ENCODE data around the gene ERC2. TPM values are rescaled to one million over a fixed set of nuclear protein-coding genes. Genes with fewer than 3 reads are reported as not detected.
"Not testable (repeated sequence)": the region's sequence is repeated elsewhere in the genome, so short reads cannot be mapped to it uniquely, and the experiment has no call there.

The ERC2 gene
- total and polyA plus RNA-seq, 7 donors: 0.52 to 5.7 (median 1.2) TPM; not detected in 2

GRCh38 chr3:55855311-55855710 is 613.0 kb downstream of the ERC2 start:
- H3K4me1 ChIP-seq: peaks cover 0 to 12% (median 2%) of the 10 kb centered on the region in 4 donors
- H3K27me3 ChIP-seq: no peaks in the 10 kb centered on the region
- H3K4me3 ChIP-seq: no peak overlapping the region
- no peak for DNase-seq
- WGBS, 2 donors: 62 to 70% methylated on average over 2 of the region's 2 CpGs
- no peaks in the 10 kb centered on the region for H3K36me3 ChIP-seq
- no peaks in the 10 kb centered on the region for H3K9me3 ChIP-seq
- intact Hi-C loops (cut with DNase I): no loop called here
- TF ChIP-seq EP300 (IDR thresholded peaks at IDR 0.05) (no peak), POLR2A (IDR thresholded peaks at IDR 0.05) (no peak), POLR2AphosphoS5 (IDR thresholded peaks at IDR 0.05) (no peak), CTCF (IDR thresholded peaks at IDR 0.05) (no peak)
- no peak overlapping the region for H3K27ac ChIP-seq

- H3K9me3 ChIP-seq: no peaks in the 10 kb centered on the region
- 74 to 82% methylated on average over 5 of the region's 5 CpGs for WGBS, 2 donors
- H3K27ac ChIP-seq: no peak overlapping the region
- intact Hi-C loops (cut with DNase I): no loop called here
- H3K27me3 ChIP-seq: no peaks in the 10 kb centered on the region
- DNase-seq: no peak
- H3K36me3 ChIP-seq: no peaks in the 10 kb centered on the region
- TF ChIP-seq EP300 (IDR thresholded peaks at IDR 0.05): no peak
- no peak for TF ChIP-seq POLR2AphosphoS5 (IDR thresholded peaks at IDR 0.05)
- TF ChIP-seq POLR2A (IDR thresholded peaks at IDR 0.05): no peak
- no peak for TF ChIP-seq CTCF (IDR thresholded peaks at IDR 0.05)
- H3K4me1 ChIP-seq: peaks cover 0 to 3% (median 0%) of the 10 kb centered on the region in 4 donors
- no peak overlapping the region for H3K4me3 ChIP-seq
Observed at GRCh38 chr3:55854494-55854893, 613.8 kb downstream of the ERC2 start.

GRCh38 chr3:55852326-55852725 is 615.9 kb downstream of the ERC2 start:
- intact Hi-C loops (cut with DNase I): no loop called here

GRCh38 chr3:55842204-55842603 is 626.1 kb downstream of the ERC2 start:
- H3K36me3 ChIP-seq: no peaks in the 10 kb centered on the region
- intact Hi-C loops (cut with DNase I): no loop called here
- H3K4me3 ChIP-seq: no peak overlapping the region
- DNase-seq: no peak
- H3K4me1 ChIP-seq: no peaks in the 10 kb centered on the region
- peaks cover 0 to 6% (median 0%) of the 10 kb centered on the region in 4 donors for H3K9me3 ChIP-seq
- no peaks in the 10 kb centered on the region for H3K27me3 ChIP-seq
- no peak overlapping the region for H3K27ac ChIP-seq
- TF ChIP-seq POLR2AphosphoS5 (IDR thresholded peaks at IDR 0.05): no peak
- TF ChIP-seq CTCF (IDR thresholded peaks at IDR 0.05): no peak
- TF ChIP-seq EP300 (IDR thresholded peaks at IDR 0.05): no peak
- TF ChIP-seq POLR2A (IDR thresholded peaks at IDR 0.05): no peak
- WGBS, 2 donors: 77 to 81% methylated on average over 3 of the region's 3 CpGs

More at GRCh38 chr3:55852326-55852725, 615.9 kb downstream of the ERC2 start:
- no peak overlapping the region for H3K27ac ChIP-seq
- H3K9me3 ChIP-seq: no peaks in the 10 kb centered on the region
- H3K36me3 ChIP-seq: no peaks in the 10 kb centered on the region
- no peaks in the 10 kb centered on the region for H3K4me1 ChIP-seq
- no peak for DNase-seq
- TF ChIP-seq CTCF (IDR thresholded peaks at IDR 0.05) (no peak), EP300 (IDR thresholded peaks at IDR 0.05) (no peak), POLR2AphosphoS5 (IDR thresholded peaks at IDR 0.05) (no peak), POLR2A (IDR thresholded peaks at IDR 0.05) (no peak)
- 91 to 95% methylated on average over 2 of the region's 2 CpGs for WGBS, 2 donors
- no peaks in the 10 kb centered on the region for H3K27me3 ChIP-seq
- no peak overlapping the region for H3K4me3 ChIP-seq

GRCh38 chr3:55831876-55832275 is 636.4 kb downstream of the ERC2 start:
- DNase-seq; intact Hi-C loops (cut with DNase I); H3K27me3 ChIP-seq; H3K4me3 ChIP-seq; H3K36me3 ChIP-seq; H3K9me3 ChIP-seq; H3K4me1 ChIP-seq; H3K27ac ChIP-seq: not testable (repeated sequence)
- 61 to 62% methylated on average over 13 of the region's 13 CpGs for WGBS, 2 donors
